ENCODE data around the gene TMPRSS11E. TPM values are rescaled to one million over a fixed set of nuclear protein-coding genes. Genes with fewer than 3 reads are reported as not detected.
"Not testable (repeated sequence)": the region's sequence is repeated elsewhere in the genome, so short reads cannot be mapped to it uniquely, and the experiment has no call there.

TMPRSS11E gene
- total and polyA plus RNA-seq, 2 experiments from 2014 or later, result not detected

GRCh38 chr4:68406479-68406859, 40.8 kb upstream of the TMPRSS11E start:
- H4K20me1 ChIP-seq (ENCODE audit: insufficient read depth), result no peaks in the 10 kb centered on the region
- in situ Hi-C loops (cut with MboI), result no loop called here
- DNase-seq, result no peak
- no peak overlapping the region for H3K27ac ChIP-seq
- 8 to 16% methylated on average over 3 of the region's 3 CpGs for WGBS, 2 experiments (ENCODE audit: low coverage in 1 of 2, low lambda C conversion rate in 2 of 2, missing lambda C conversion rate in 2 of 2)
- H3K9me3 ChIP-seq (ENCODE audit: low read depth), result no peaks in the 10 kb centered on the region
- H3K9me2 ChIP-seq (ENCODE audit: insufficient read depth), result no peaks in the 10 kb centered on the region
- no peaks in the 10 kb centered on the region for H3F3A ChIP-seq (ENCODE audit: insufficient read depth)
- H3K9ac ChIP-seq, result no peak overlapping the region
- H2AFZ ChIP-seq, result no peak overlapping the region
- no peaks in the 10 kb centered on the region for H3K36me3 ChIP-seq (ENCODE audit: low read depth)
- no peak overlapping the region for H3K4me2 ChIP-seq (ENCODE audit: unreplicated experiment)
- H3K27me3 ChIP-seq (replicated peaks; ENCODE audit: insufficient read depth), result peaks cover 16% of the 10 kb centered on the region
- H3K4me1 ChIP-seq (ENCODE audit: insufficient read depth), result no peaks in the 10 kb centered on the region
- no peaks in the 10 kb centered on the region for H3K79me2 ChIP-seq (ENCODE audit: insufficient read depth)
- no peak overlapping the region for H3K4me3 ChIP-seq
- no peak for TF ChIP-seq EZH2phosphoT487 (IDR thresholded peaks at IDR 0.05; ENCODE audit: insufficient read depth, low read depth)
- TF ChIP-seq EZH2 (IDR thresholded peaks at IDR 0.05; ENCODE audit: insufficient read depth, poor library complexity, severe bottlenecking), result no peak

- H3K4me2 ChIP-seq (ENCODE audit: unreplicated experiment); H3K4me1 ChIP-seq (ENCODE audit: insufficient read depth); H3K9me3 ChIP-seq (ENCODE audit: low read depth); H3K79me2 ChIP-seq (ENCODE audit: insufficient read depth); in situ Hi-C loops (cut with MboI); H3K9ac ChIP-seq; H3K9me2 ChIP-seq (ENCODE audit: insufficient read depth); H3K4me3 ChIP-seq; H4K20me1 ChIP-seq (ENCODE audit: insufficient read depth); H3F3A ChIP-seq (ENCODE audit: insufficient read depth); H3K27ac ChIP-seq; H2AFZ ChIP-seq; H3K36me3 ChIP-seq (ENCODE audit: low read depth); DNase-seq: not testable (repeated sequence)
- H3K27me3 ChIP-seq (replicated peaks; ENCODE audit: insufficient read depth), result peaks cover 16% of the 10 kb centered on the region
- WGBS, 2 experiments (ENCODE audit: low coverage in 1 of 2, low lambda C conversion rate in 2 of 2, missing lambda C conversion rate in 2 of 2), result 19 to 26% methylated on average over 8 to 10 of the region's 10 CpGs
Observed at GRCh38 chr4:68407015-68407867, 40.0 kb upstream of the TMPRSS11E start.

GRCh38 chr4:68407868-68408190, 39.4 kb upstream of the TMPRSS11E start:
- Histone ChIP-seq H3K27ac (no peak overlapping the region), H3K9me3 (ENCODE audit: low read depth) (no peaks in the 10 kb centered on the region), H4K20me1 (ENCODE audit: insufficient read depth) (no peaks in the 10 kb centered on the region), H3K27me3 (replicated peaks; ENCODE audit: insufficient read depth) (peaks cover 16% of the 10 kb centered on the region), H3K9me2 (ENCODE audit: insufficient read depth) (no peaks in the 10 kb centered on the region), H3K9ac (no peak overlapping the region), H3K79me2 (ENCODE audit: insufficient read depth) (no peaks in the 10 kb centered on the region), H2AFZ (no peak overlapping the region), H3K4me3 (no peak overlapping the region), H3K4me2 (ENCODE audit: unreplicated experiment) (no peak overlapping the region), H3K36me3 (ENCODE audit: low read depth) (no peaks in the 10 kb centered on the region), H3F3A (ENCODE audit: insufficient read depth) (no peaks in the 10 kb centered on the region), H3K4me1 (ENCODE audit: insufficient read depth) (no peaks in the 10 kb centered on the region)
- in situ Hi-C loops (cut with MboI), result no loop called here
- TF ChIP-seq EZH2 (IDR thresholded peaks at IDR 0.05; ENCODE audit: insufficient read depth, poor library complexity, severe bottlenecking) (no peak), EZH2phosphoT487 (IDR thresholded peaks at IDR 0.05; ENCODE audit: insufficient read depth, low read depth) (no peak)
- WGBS, 2 experiments (ENCODE audit: low coverage in 1 of 2, low lambda C conversion rate in 2 of 2, missing lambda C conversion rate in 2 of 2), result 18 to 25% methylated on average over 3 of the region's 3 CpGs
- no peak for DNase-seq

- no peak for TF ChIP-seq EZH2phosphoT487 (IDR thresholded peaks at IDR 0.05; ENCODE audit: insufficient read depth, low read depth)
- TF ChIP-seq EZH2 (IDR thresholded peaks at IDR 0.05; ENCODE audit: insufficient read depth, poor library complexity, severe bottlenecking), result no peak
- in situ Hi-C loops (cut with MboI), result no loop called here
- H3F3A ChIP-seq (ENCODE audit: insufficient read depth), result no peaks in the 10 kb centered on the region
Observed at GRCh38 chr4:68410149-68410548, 37.1 kb upstream of the TMPRSS11E start.

More at GRCh38 chr4:68410149-68410548, 37.1 kb upstream of the TMPRSS11E start:
- Histone ChIP-seq H3K4me2 (ENCODE audit: unreplicated experiment) (no peak overlapping the region), H3K79me2 (ENCODE audit: insufficient read depth) (no peaks in the 10 kb centered on the region), H2AFZ (no peak overlapping the region), H3K4me1 (ENCODE audit: insufficient read depth) (no peaks in the 10 kb centered on the region), H3K9me3 (ENCODE audit: low read depth) (no peaks in the 10 kb centered on the region), H3K27ac (no peak overlapping the region), H3K9ac (no peak overlapping the region), H3K27me3 (replicated peaks; ENCODE audit: insufficient read depth) (peaks cover 16% of the 10 kb centered on the region), H3K36me3 (ENCODE audit: low read depth) (no peaks in the 10 kb centered on the region), H3K9me2 (ENCODE audit: insufficient read depth) (no peaks in the 10 kb centered on the region), H3K4me3 (no peak overlapping the region), H4K20me1 (ENCODE audit: insufficient read depth) (no peaks in the 10 kb centered on the region)
- 29 to 31% methylated on average over 2 of the region's 2 CpGs for WGBS, 2 experiments (ENCODE audit: low coverage in 1 of 2, low lambda C conversion rate in 2 of 2, missing lambda C conversion rate in 2 of 2)
- no peak for DNase-seq

Data from GM23248 (cell line).